C4-2B (cell line): ENCODE measurements around the gene HSPA6.

Experiments used
- H3K27ac ChIP-seq: fragments of 450-650 bp; 2 replicates; pipeline ENCODE4 v1.5.1; 2017
- ZFX ChIP-seq: fragments of 450-650 bp; IDR thresholded peaks from 2 replicates; pipeline ENCODE4 v1.6.1; 2017
- TF ChIP-seq, protein P1 (sequence below): fragments of 450-650 bp; conservative IDR thresholded peaks from 2 replicates; pipeline ENCODE4 v1.5.1; 2017; ENCODE audit warnings: mild to moderate bottlenecking

Gene HSPA6

DNA sequence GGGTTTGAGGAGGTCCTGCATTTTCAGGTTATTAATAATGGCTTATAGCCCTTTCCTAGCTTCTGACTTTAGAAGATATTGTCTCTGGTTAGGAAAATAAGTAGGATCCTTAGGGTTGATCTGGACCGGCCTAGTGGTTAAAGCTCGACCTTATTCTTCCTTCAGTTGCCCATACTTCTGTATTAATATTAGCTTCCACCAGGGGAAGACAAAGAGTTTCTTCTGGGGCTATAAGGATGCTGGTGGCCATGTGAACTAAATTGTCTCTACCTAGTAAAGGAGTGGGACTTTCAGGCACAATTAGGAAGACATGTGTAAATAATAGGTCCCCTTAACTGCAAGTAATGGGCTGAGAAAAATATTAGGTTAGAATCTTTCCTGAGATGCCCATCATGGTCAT is 39.7 kb upstream of the HSPA6 start:
- no peak overlapping the region for H3K27ac ChIP-seq
- no peak for TF ChIP-seq ZFX
- TF ChIP-seq, protein P1, sequence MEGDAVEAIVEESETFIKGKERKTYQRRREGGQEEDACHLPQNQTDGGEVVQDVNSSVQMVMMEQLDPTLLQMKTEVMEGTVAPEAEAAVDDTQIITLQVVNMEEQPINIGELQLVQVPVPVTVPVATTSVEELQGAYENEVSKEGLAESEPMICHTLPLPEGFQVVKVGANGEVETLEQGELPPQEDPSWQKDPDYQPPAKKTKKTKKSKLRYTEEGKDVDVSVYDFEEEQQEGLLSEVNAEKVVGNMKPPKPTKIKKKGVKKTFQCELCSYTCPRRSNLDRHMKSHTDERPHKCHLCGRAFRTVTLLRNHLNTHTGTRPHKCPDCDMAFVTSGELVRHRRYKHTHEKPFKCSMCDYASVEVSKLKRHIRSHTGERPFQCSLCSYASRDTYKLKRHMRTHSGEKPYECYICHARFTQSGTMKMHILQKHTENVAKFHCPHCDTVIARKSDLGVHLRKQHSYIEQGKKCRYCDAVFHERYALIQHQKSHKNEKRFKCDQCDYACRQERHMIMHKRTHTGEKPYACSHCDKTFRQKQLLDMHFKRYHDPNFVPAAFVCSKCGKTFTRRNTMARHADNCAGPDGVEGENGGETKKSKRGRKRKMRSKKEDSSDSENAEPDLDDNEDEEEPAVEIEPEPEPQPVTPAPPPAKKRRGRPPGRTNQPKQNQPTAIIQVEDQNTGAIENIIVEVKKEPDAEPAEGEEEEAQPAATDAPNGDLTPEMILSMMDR = peak; percentile 43

DNA sequence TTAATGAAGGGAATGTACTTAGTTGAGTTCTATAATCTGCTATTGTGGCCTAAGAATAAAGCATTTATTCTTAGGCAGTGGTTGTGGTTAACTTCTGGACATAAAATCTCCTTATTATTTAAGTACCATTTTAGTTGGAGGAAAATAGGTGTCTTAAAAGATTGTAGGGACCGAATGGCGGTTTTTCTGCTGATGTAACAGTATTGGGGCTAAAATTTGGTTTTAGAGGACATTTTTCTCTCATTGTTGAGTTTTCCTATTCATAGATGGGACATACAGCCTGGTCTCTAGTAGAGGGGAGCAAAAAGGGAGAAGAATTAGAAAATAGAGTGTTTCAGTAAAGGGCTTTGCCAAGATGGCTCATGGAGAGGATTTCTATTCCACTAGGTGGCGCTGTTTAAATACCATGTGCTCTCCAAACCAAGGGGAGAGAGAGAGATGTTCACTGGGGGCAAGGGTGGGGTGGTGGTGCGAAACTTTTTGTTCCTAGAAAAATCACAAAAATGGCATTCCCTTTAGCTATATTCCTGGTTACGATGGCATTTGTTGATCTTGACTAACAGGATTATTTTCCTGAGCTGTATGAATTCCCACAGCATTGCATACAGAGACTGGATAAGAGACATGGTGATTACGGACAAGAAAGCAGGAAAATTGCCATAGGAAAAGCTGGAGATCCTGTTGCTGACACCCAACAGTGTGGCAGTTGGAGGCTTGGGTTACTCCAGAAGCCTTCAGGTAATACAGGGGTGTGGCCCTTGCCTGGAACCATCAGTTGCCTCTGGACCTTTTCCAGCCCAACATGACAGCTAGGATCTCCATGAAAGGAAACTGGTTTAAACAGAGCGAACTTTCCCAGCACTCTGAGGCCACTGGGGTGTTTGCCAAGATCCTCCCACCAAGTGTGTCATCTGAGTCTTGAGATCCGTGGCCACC is 37.3 kb upstream of the HSPA6 start:
- H3K27ac ChIP-seq = no peak overlapping the region
- TF ChIP-seq ZFX = no peak
- TF ChIP-seq, protein P1 = peak; percentile 90

DNA sequence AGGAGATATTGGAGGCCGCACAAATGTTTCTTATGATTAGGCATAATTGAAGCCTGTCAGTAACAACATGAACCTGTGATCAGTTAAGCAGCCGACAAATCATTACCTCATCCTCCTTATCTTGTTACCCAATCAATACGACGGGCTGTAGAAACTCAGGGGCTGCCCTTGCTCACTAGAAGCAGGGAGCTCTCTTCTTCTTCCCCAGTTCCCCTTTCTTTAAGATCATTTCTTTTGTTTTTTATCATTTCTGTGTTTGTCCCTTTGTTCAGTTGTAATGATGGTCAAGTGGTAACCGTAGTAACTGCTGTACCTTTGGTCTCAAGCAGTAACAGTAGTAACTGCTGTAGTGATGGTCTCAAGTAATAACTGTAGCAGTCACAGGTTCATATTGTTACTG is 32.9 kb upstream of the HSPA6 start:
- TF ChIP-seq, protein P1 = no peak
- TF ChIP-seq ZFX = no peak
- no peak overlapping the region for H3K27ac ChIP-seq

DNA sequence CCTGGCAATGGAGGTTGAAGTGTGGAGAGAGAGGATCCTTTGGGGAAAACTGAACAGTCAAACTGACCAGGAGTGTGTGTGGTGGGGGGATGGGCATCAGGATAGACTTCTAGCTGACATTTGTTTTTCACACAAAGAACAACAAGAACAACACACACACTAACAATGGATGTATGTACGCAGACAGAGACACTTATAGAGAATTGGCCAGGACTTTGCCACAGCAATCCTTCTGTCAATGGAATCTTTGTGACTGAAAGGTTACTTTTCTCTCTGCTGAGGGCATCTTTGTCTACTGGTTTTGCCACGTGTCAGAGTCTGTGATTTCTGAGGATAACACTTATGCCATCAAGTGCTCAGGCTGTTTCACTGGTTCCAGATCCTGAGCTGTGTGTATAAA is 31.5 kb upstream of the HSPA6 start:
- H3K27ac ChIP-seq = no peak overlapping the region
- TF ChIP-seq ZFX = no peak
- TF ChIP-seq, protein P1 = no peak

DNA sequence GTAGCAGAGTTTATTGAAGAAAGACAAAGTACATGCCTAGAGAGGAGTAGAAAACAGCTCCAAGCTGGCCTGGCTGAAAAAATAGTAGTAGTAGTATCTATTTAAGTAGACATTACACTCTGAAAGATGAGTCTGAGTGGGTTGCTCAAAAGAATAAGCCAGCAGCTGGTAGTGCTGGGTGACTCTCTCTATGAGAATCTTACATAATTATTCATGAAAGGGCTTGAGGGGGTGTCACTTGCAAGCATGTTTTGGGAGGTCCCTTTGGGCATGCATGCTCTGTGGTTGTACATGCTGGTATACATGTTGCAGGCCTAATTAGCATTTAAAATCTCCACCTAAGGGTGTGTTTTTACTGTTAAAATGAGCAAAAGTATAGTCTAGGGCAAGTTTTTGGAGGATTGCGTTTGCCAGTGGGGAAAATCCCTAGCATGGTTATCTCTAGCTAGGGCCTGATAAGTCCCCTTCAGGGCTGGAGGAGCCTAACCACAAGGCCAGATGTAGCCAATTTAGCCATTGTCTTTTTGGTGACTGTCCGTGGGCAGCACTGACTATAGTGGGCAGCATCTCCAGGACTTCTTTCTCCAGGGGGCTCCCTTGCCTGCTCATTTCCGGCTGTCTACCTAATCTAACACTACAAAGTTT is 30.1 kb upstream of the HSPA6 start:
- TF ChIP-seq ZFX = no peak
- TF ChIP-seq, protein P1 = no peak

DNA sequence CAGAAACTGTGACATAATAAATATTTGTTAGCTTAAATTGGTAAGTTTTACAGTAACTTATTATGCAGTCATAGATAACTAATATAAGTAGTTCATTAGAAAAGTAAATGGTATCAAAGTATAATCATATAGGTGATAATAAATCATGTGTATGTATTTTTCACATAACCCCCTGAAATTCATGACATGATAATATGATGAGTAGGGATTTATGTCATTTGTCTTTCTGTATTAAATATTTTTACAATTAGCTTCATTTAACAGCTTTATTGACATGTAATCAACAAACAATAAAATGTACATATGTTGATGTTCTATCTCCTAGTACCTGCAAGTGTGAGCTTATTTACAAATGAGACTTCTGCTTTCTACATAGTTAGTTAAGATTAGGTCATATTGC is 28.9 kb upstream of the HSPA6 start:
- TF ChIP-seq ZFX = no peak
- TF ChIP-seq, protein P1 = no peak
- no peak overlapping the region for H3K27ac ChIP-seq

More for the DNA sequence above, 30.1 kb upstream of the HSPA6 start:
- no peak overlapping the region for H3K27ac ChIP-seq

DNA sequence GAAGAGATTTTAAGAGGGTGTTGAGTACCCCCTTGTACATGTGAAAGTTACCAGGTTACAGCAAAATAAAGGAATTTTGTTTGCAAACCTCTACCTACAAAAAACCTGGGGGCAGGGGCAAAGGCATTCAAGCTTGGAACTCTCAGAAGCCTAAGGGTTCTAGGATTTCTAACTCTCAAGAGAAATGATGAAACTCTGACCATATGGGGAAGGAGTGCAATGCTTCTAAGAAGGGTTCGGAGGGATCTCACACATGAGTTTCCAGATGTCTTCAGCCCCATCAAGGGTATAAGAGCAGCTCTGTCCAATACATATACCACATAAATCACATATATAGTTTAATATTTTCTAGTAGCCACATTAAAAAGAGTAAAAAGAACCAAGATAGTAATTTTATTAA is 26.4 kb upstream of the HSPA6 start:
- H3K27ac ChIP-seq = no peak overlapping the region
- TF ChIP-seq ZFX = no peak
- TF ChIP-seq, protein P1 = no peak
